ENCODE data around the gene RBM10.

Gene RBM10

DNA sequence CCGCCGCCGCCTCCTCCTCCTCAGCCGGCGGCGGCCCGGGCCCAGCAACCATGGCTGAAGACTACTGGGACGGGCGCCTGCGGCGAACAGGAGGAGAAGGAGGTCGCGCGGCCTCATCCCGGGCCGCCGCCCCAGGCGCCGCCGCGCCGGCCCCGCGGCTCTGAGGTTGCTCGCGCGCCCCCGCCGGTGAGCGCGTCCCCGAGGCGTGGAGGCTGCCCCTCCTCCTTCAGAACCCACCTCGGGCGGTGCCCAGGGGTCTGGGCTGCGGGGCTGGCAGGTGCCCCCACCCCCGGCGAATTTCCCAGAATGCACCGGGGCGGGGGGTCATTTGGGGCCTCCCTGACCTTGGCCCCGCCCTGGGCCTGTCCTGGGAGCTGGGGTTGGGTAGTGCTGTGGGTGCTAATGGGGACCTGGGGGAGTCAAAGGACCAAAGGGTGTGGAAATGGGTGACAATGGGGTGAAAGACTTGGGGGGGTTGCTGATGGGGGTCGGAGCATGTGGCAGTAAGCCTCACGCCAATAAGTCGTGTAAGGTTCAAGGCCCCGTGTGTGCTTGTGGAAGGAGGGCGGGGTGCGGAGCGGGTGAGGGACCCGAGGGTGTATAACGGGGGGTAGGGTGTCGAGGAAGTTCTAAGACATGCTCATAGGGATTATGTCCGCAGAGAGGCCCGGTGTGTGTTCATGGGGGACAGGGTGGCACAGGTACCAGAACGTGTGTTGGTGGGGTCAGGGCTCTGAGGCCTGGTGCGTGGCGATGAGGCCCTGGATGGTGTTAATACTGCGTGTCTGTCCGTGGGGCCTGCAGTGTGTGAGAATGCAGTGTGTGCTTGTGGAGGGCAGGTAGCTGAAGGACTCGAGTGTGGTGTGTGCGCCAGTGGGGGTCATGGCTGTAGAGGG is 74.1 kb downstream of the RBM10 start:
- no peak for DNase-seq

DNA sequence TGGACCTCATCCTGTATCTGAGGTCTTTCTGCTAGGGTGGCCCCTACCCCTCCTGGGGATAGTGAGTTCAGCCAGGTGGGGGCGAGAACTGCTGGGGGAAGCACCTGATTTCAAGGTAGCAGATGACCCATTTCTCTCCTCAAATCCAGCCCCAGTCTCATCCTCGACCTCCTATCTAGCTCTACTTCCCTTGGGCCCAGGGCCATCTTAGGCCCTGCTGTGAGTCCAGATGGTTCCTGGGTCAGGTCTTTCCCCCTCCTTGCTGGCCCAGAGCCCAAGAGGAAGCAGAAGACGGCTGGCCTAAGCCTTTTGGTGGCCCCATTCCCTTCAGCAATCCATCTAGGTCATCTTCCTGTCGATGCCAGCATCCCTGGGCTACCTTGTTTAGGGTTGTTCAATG is 76.7 kb downstream of the RBM10 start:
- no peak for DNase-seq

DNA sequence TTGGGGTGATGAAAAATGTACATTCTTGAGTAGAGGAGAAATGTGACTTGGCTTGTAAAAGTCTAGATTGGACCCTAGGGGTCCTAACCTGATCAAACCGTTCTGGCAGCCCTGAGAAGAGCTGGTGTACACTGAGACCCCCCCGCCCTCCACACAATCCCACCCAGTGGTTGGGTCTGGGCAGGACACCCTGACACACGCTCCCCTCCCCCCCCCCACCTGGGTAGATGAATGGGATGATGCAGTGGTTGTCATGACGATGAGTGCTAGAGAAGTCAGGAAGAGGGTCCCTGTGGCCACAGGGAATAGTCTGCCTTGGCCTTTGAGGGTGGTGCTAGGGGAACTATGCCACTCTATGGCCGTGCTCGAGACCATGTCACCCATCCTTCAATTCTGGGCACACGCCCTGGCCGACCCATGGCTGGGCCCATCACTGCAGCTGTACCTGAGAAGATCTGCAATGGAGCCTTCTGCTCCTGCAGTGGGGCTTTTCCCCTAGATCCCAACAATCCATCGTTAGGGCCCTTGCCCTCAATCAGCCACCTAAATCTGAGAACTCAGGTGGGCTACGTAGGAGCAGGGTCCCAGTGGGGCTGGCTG is 77.8 kb downstream of the RBM10 start:
- DNase-seq, result no peak

DNA sequence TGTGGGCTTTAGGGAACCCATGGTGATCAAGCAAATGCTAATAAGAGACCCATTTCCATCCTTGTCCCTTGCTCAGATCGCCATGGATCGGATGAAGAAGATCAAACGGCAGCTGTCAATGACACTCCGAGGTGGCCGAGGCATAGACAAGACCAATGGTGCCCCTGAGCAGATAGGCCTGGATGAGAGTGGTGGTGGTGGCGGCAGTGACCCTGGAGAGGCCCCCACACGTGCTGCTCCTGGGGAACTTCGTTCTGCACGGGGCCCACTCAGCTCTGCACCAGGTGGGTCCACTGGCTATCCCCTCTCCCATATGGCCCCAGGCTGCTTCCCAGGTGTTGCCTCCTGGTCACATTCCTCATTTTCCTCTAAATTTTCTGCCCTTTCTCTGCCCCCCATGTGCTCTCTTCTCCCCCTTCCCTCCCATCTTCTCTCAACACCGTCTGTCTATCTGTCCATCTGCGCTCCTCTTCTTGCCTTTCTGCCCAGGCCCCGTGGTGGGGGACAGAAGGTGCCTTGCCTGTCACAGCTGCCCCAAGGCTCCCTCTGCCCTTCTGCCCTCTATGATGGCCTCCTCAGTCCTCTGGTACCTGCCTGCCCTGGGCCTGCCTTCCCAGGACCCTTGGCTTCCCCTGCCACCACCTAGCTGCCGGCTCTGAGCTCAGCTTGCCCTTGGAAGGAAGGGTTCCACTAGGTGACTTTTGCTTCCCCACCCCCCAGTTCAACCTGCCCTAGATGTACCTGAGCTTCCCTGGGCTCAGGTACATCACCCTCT is 78.6 kb downstream of the RBM10 start:
- DNase-seq, result no peak

DNA sequence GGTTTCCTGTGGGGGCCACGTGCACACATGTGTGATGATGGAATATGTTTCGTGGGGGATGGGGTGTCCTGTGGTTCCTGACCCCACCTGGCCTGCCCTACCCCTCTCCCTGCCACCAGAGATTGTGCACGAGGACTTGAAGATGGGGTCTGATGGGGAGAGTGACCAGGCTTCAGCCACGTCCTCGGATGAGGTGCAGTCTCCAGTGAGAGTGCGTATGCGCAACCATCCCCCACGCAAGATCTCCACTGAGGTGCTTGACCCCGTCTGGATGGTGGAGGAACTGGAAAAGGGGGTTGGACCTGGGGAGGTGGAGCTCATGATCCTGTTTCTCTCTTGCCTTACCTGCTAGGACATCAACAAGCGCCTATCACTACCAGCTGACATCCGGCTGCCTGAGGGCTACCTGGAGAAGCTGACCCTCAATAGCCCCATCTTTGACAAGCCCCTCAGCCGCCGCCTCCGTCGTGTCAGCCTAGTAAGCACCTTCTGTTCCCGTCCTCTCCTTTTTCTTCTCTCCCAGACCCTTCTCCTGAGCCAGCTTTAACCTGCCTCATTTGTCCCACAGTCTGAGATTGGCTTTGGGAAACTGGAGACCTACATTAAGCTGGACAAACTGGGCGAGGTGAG is 79.4 kb downstream of the RBM10 start:
- no peak for DNase-seq

DNA sequence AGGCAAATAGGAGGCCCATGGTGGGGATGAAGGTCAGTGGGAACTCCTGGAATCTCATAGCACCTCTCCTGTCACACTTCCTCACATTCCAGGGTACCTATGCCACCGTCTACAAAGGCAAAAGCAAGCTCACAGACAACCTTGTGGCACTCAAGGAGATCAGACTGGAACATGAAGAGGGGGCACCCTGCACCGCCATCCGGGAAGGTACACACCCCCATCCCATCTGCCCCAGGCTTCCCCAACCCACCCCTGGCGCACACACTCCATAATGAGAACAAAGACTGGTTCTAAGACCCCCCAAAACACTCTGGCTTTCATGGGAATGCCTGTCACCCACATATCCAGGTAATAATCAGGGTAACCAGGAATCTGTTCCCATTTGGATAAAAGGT is 79.9 kb downstream of the RBM10 start:
- DNase-seq, result no peak

DNA sequence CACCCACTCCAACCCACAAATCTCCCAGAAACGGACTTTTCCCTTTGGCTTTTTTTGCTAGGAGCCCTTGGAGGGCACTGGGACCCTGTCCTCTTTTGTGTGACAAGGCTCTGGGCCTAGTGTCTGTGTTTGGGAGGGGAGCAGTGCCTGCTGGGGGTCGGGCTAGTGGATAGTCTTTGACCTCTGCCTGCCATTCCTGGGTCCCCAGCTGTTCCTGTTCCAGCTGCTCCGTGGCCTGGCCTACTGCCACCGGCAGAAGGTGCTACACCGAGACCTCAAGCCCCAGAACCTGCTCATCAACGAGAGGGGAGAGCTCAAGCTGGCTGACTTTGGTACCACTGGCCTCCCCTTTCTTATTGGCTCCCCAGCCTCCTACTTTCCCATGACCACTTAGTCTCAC is 81.0 kb downstream of the RBM10 start:
- no peak for DNase-seq

DNA sequence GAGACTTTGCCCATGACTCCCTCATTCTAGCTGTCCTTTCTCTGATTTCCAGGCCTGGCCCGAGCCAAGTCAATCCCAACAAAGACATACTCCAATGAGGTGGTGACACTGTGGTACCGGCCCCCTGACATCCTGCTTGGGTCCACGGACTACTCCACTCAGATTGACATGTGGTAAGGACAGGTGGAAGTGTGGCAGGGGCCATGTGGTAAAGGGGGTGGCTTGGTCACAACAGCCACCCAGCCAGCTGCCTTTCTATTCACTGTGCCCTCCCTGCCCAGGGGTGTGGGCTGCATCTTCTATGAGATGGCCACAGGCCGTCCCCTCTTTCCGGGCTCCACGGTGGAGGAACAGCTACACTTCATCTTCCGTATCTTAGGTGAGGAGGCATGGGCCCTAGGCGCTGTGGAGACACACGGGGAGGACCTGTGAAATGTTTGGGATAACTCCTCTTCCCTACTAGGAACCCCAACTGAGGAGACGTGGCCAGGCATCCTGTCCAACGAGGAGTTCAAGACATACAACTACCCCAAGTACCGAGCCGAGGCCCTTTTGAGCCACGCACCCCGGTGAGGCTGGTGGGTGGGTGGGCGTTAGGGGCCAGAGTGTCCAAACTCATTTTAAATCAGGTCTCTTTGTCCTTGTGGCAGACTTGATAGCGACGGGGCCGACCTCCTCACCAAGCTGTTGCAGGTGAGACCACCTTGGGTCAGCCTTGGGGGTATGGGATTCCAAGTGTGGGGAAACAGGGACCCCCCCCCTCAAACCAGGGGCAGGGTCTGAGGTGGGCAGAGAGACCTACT is 81.7 kb downstream of the RBM10 start:
- no peak for DNase-seq

DNA sequence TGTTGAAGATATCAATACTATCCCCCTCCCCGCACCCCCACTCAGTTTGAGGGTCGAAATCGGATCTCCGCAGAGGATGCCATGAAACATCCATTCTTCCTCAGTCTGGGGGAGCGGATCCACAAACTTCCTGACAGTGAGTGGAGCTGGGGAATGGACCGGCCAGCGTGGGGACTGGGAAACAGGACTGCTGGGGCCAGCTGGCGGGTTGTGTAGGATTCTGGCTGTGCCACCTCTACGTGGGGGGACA is 82.2 kb downstream of the RBM10 start:
- no peak for DNase-seq

DNA sequence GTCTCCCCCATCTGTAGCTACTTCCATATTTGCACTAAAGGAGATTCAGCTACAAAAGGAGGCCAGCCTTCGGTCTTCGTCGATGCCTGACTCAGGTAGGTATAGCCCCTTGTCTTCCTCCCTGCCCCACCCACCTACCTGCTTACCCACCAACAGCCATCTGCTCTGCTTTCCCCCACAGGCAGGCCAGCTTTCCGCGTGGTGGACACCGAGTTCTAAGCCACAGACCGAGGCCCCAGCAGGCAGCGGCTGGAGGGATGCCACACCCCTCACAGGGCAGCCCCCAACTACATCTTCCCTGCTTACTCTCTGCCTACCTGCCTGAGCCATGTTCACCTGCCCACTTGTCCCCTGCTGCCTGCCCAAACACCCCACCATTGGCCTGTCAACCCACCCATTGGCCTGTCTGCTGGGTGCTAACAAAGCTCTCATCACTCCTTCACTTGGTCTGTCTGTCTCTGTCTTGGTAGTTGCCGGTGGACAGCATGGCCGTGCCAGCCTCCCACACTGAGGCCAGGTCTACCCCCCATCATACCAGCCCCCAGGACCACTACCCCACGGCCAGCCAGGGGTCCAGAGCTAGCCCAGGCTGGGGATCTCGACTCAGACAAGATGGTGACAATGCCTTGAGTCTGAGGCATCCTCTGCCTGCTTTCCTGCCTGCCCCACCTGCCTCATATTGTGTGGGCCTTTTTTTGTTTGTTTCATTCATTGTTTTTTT is 83.7 kb downstream of the RBM10 start:
- DNase-seq, result no peak

DNA sequence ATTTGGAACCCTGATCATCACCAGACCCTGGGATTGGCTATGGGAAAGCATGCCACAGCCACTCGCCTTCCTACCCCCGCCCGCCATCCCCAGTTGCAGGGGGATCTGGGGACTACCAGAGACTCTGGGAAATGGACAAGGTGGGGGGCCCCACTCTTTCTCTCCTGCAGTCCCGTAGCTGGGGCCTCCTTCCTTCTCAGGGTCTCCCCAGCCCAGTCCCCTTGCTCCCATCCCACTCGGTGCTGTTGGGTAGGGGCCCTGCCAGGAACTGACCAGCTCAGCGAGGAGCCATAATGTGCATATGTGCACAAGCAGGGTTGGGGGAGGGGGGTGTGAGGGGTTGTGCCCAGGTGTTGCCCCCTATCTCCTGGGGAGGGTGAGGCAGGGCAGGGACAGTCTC is 84.4 kb downstream of the RBM10 start:
- no peak for DNase-seq

DNA sequence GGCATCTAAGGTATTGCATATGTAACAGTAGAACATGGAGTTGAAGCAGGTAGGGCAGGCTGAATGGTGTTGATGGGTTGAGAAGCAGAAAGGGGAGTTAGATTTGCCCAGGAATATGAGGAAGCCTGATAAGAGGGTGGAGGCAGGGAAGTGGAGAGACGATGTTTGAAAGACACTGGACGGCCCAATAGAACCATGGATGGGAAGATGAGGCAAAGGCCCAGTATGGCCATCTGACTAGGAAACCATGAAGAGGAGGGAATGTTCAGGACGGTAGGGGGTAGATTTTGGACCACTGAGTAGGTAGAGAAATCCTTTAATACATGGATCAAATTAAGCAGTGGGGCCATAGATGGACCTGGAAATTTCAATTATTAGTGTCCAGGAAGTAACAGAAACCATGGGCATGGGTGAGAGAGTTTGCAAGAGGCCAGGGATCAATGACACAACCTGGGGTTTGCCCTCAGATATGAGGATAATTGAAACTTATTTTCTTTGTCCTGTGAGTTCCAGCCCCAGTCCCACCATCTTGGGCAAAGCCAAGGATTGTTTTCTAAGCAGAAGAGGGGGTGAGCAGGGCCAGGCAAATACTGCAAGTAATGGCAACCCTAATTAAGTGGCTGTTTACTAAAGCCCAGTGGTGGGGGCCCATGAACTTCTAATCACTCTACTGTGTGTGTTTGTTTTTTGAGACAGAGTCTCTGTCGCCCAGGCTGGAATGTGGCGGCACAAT is 85.3 kb downstream of the RBM10 start:
- no peak for DNase-seq

DNA sequence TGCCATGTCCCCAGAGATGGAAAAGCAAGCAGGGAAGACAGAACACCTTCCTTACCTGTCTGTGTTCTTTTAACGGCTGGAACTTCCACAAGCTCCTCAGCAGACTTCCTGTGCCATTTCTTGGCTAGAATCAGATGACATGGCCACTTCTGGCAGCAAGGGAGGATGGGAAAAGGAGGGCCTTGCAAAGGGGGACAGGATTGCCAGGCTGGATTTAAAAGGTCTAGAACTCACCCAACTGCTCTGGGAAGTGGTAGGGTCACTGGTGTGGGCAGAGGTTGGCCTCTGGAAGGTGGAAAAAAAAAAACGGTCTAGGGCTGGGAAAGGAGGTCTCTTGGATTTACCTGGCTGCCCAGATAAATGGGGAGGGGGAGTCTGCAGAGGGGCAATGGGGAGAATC is 86.1 kb downstream of the RBM10 start:
- no peak for DNase-seq

DNA sequence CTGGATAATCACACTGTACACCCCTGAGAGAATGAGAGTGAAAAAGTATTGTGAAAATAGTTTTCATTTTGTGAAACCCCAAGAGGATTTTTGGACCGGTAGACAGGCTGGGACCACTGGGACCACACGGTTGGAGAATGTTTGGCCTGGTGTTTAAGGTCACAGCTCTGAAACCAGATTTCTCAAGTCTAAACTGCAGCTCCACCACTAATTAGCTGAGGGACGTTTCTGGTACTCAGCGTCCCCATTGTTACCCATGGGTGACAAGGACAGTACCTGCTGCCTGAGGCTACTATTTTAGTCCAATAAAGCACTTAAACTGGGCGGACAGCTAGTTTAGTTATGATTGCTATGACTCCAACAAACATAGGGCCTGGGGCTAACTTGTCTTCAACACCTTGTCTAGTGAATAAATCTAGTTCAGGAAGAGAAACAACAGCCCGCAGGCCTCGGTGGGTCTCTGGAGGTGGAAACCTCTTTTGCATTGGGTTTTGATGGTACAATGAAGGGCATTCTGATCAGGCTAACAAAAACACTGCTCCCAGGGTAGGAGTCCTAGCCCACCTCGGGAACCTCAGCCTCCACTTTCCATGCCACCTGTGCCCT is 87.3 kb downstream of the RBM10 start:
- DNase-seq, result no peak

DNA sequence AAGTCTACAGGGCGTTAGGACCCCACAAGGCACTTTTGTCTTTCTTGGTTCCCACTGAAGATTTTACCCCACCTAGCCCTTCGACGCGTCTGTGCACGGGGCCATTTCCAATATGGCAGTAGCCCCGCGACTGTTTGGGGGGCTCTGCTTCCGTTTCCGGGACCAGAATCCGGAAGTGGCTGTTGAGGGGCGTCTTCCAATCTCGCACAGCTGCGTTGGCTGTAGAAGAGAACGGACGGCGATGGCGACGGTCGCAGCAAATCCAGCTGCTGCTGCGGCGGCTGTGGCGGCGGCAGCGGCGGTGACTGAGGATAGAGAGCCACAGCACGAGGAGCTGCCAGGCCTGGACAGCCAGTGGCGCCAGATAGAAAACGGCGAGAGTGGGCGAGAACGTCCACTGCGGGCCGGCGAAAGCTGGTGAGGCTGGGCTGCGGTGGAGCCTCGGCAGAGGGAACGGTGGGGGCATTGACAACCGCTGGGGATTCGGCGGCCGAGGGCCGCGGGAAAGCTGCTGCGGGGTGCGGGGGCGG is 87.8 kb downstream of the RBM10 start, which contains the start of gene USP11:
USP11 (plus strand) TSS at position 207 of the 530 bp plus-strand sequence; CDS start at position 242, 35 bp downstream.
- no peak for DNase-seq

DNA sequence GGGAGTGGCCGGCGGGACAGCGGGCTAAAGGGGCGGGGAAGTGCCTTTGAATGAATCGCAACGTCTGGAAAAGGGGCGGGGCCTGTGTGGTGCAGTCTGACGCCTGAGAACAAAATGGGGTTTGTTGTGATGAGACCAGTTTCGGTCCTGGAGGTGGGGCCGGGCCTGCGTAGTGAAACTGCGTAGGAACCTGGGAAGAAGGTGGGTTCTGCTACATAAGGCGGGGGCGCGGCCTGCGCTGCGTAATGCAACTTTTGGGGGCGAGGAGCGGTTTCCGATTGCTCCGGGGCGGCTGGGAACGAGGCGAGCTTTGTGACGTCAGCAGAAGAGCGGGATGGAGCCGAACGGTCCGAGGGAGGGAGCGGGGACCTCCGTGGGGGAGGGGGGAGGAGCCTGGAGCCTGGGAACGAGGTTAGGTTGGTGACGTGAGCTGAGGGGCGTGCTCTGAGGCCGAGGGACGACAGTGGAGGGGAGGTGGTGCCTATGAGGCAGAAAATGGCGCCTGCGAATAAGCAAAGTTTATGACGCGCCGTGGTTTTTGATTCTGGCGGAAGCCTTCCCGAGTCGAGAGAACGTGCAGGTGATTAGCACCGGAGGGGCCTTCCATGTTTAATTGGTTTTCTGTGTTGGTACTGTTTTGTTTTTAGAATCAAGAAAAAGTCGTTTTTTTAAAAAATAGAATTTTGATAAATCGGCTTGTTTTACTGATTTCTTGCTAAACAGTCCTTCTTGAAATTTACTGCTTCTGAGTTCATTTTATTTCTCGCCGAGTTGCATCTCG is 88.5 kb downstream of the RBM10 start:
- peak; percentile 99 for DNase-seq

DNA sequence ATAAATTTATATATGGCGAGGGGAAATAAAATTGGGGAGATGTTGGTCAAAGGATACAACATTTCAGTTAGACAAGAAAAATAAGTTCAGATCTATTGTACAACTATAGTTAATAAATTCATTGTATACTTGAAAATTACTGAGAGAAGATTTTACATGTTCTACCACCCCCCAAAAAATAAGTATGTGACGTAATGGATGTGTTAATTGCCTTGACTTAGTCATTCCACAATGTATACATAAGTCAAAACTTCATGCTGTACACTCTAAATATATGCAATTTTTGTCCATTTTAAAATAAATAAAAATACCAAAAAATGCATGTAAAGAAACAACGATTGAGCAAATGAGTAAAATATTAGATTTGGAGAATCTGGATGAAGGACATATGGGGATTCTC is 89.6 kb downstream of the RBM10 start:
- DNase-seq, result no peak

DNA sequence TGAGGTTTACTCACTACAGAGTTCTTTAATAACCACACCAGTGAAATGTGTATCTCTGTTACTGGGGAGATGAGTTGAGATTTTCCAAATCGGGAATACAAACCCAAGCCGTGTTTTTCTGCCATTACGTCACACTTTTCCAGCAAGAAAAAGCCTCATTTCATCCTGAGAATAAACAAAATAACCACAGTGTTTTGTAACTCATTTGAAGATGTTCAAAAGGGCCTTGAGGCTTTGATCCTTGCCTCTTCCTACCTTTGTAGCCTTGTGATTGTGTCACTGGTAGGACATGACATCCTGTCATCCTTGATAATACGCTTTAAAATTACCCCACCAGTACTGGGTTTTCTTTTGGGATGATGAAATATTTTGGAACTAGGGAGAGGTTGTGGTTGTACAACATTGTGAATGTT is 90.7 kb downstream of the RBM10 start:
- DNase-seq, result no peak
